WI38 (cell line): Measurements from ENCODE around the gene OR6K2.
"Not testable (repeated sequence)": the region's sequence is repeated elsewhere in the genome, so short reads cannot be mapped to it uniquely, and the experiment has no call there.

ENCODE experiments used
- H3K4me3 ChIP-seq: 2 replicates; pipeline ENCODE4 v1.5.1; 2011; ENCODE audit warnings: low read depth, mild to moderate bottlenecking, control low read depth, low read length
- TF ChIP-seq, protein P1 (sequence below): IDR thresholded peaks from 2 replicates; pipeline ENCODE4 v1.5.1; 2012; ENCODE audit warnings: low read depth, mild to moderate bottlenecking, control low read depth, low read length

Gene OR6K2

DNA sequence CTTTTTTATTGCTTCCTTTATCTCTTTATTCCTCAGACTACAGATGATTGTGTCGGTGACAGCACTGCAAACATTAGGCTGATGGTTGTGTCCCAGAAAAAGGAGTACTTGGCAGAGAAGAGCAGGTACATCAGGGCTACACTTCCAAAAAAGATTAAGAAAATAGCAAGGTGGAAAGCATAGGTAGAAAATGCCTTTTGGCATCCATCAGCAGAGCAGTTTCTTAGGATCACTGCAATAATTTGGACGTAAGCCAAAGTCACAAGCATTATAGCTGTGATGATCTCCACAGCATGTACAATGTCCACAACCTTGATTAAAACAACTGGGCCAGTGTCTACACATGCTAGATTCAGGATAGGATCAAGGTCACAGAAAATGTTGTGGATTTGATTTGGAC, 5.9 kb downstream of the OR6K2 start:
- TF ChIP-seq, protein P1, sequence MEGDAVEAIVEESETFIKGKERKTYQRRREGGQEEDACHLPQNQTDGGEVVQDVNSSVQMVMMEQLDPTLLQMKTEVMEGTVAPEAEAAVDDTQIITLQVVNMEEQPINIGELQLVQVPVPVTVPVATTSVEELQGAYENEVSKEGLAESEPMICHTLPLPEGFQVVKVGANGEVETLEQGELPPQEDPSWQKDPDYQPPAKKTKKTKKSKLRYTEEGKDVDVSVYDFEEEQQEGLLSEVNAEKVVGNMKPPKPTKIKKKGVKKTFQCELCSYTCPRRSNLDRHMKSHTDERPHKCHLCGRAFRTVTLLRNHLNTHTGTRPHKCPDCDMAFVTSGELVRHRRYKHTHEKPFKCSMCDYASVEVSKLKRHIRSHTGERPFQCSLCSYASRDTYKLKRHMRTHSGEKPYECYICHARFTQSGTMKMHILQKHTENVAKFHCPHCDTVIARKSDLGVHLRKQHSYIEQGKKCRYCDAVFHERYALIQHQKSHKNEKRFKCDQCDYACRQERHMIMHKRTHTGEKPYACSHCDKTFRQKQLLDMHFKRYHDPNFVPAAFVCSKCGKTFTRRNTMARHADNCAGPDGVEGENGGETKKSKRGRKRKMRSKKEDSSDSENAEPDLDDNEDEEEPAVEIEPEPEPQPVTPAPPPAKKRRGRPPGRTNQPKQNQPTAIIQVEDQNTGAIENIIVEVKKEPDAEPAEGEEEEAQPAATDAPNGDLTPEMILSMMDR = no peak
- no peak overlapping the region for H3K4me3 ChIP-seq

DNA sequence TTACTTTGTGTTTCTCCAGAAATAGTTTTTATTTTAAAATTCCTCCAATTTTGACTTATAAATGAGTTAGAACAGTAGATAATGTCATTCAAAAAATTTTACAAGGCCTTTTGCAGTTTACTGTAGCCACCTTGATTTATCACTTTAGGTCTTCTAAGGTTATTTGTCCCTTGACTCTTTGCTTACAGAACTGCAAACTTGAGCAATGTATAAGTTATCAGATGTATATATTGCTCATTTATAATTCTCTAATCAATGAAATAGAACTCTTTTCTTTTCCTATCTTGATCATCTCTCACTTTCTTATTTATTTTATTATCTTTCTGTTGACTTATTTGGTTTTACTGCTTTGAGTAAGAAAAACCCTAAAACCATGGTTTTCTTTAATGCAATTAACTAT, 8.1 kb downstream of the OR6K2 start:
- TF ChIP-seq, protein P1 = no peak

DNA sequence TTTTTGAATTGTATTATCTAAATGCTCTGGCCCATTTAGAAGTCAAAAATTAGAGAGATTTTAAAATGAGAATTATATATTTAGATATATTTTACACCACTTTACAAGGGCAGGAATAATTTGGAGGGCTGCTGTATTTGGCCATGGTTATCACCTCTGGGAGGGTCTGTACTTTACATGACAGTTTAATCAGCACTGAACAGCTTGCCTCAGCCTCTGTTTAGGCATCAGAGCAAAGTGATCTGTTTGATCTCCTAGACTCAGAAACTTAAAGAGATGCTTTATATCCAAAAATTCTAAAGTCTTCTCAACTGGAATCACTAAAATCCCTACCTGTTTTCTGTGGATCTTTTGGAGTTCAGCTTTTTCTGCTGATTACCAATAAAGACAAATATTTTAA, 8.5 kb downstream of the OR6K2 start:
- TF ChIP-seq, protein P1 = no peak
- no peak overlapping the region for H3K4me3 ChIP-seq

More for the DNA sequence above, 8.1 kb downstream of the OR6K2 start:
- H3K4me3 ChIP-seq = no peak overlapping the region

DNA sequence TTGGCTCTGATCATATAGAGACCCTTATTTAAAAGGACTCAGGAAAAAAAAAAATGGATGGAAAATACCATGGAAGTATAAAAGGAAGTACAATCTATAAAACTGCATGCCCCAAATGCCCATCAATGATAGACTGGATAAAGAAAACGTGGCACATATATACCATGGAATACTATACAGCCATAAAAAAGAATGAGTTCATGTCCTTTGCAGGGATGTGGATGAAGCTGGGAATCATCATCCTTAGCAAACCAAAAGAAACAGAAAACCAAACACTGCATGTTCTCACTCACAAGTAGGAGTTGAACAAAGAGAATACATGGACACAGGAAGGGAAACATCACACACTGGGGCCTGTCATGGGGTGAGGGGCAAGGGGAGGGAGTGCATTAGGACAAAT, 9.3 kb downstream of the OR6K2 start:
- H3K4me3 ChIP-seq = not testable (repeated sequence)

DNA sequence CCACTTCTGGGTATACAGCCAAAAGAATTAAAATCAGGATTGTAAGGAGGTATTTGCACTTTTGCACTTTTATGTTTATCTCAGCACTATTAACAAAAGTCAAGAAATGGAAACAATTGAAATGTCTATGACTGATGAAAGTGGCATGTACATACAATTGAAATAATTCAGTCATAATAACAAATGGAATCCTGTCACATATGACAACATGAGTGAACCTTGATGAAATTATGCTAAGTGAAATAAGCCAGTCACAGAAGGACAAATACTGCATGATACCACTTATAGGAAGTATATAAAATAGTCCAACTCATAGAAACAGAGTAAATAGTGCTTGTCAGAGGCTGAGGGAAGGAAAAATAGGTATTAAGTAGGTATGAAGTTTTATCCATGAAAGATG, 10.6 kb downstream of the OR6K2 start:
- TF ChIP-seq, protein P1 = no peak
- no peak overlapping the region for H3K4me3 ChIP-seq

DNA sequence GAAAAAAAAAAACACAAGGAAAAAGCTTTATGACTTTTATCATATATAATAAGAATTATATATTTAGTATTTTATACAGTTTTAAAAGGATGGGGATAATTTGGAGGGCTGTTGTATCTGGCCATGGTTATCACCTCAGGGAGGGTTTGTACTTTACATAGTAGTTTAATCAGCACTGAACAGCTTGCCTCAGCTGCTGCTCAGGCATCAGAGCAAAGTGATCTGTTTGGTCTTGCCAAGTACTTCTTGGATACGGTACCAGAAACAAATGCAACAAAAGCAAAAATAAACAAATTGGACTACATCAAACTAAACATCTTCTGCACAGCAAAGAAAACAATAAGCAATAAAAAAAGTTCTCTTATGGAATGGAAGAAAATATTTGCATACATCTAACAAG, 11.3 kb downstream of the OR6K2 start:
- no peak overlapping the region for H3K4me3 ChIP-seq
- TF ChIP-seq, protein P1 = no peak

DNA sequence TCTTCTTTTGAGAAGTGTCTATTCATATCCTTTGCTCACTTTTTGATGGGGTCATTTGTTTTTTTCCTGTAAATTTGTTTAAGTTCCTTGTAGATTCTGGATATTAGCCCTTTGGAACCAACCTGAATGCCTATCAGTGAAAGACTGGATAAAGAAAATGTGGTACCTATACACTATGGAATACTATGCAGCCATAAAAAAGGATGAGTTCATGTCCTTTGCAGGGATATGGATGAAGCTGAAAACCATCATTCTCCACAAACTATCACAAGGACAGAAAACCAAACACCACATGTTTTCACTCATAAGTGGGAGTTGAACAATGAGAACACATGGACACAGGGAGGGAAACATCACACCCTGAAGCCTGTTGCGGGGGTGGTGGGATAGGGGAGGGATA, 12.1 kb downstream of the OR6K2 start:
- not testable (repeated sequence) for H3K4me3 ChIP-seq

DNA sequence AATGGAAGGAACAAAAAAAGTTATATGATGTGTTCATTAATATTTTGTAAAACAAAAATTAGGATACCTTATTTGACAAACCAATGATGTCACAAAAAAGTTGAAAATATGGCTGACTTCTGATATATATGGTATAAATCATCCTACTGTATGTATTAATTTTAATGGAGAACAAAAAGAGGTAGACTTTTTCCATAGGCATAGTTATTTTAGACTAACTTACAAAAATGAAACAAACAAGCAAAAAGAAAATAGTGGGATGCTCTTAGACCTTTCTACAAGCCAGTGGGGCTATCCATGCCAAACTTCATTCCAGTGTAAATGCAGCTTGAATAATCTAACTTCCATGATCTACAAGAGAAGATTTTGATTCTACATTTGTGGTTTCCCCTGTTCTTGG, 13.4 kb downstream of the OR6K2 start:
- TF ChIP-seq, protein P1 = no peak
- H3K4me3 ChIP-seq = no peak overlapping the region
